HT-29 (cell line): ENCODE results near the gene TIPARP. TPM values are rescaled to one million over a fixed set of nuclear protein-coding genes. Genes with fewer than 3 reads are reported as not detected.

ENCODE experiments used
- DNase-seq: peaks from one replicate; pipeline ENCODE4 v3.0.0-alpha.2; 2015; ENCODE audit warnings: low spot score
- total RNA-seq: library from RNA; depleted of rRNA; stranded (reverse); fragments of >200 nt; shearing (Covaris generic); gene quantifications from 2 replicates; pipeline ENCODE4 v1.2.3, GENCODE V29; 2014

The TIPARP gene
- total RNA-seq, 1 experiment from 2014 or later: 66.6 TPM

GRCh38 chr3:156675830-156676767 is 1.7 kb downstream of the TIPARP start:
- peak; percentile 92 for DNase-seq

GRCh38 chr3:156676768-156677479 is 2.5 kb downstream of the TIPARP start:
- peak; percentile 50 for DNase-seq

GRCh38 chr3:156677536-156677935 is 3.1 kb downstream of the TIPARP start:
- peak; percentile 51 for DNase-seq

GRCh38 chr3:156678197-156678596 is 3.8 kb downstream of the TIPARP start:
- peak; percentile 34 for DNase-seq

GRCh38 chr3:156680243-156680914 is 6.0 kb downstream of the TIPARP start:
- peak; percentile 44 for DNase-seq

- peak; percentile 98 for DNase-seq
Measured at GRCh38 chr3:156681002-156681401, 6.6 kb downstream of the TIPARP start.

GRCh38 chr3:156682501-156682900 is 8.1 kb downstream of the TIPARP start:
- DNase-seq: peak; percentile 41

GRCh38 chr3:156682963-156683362 is 8.6 kb downstream of the TIPARP start:
- no peak for DNase-seq

- peak; percentile 45 for DNase-seq
Measured at GRCh38 chr3:156685198-156685597, 10.8 kb downstream of the TIPARP start.

- DNase-seq: peak; percentile 51
Measured at GRCh38 chr3:156685752-156686151, 11.4 kb downstream of the TIPARP start.

- DNase-seq: peak; percentile 29
Measured at GRCh38 chr3:156687023-156687422, 12.6 kb downstream of the TIPARP start.

GRCh38 chr3:156688632-156689452 is 14.5 kb downstream of the TIPARP start:
- DNase-seq: peak; percentile 38

- DNase-seq: no peak
Measured at GRCh38 chr3:156689608-156690007, 15.2 kb downstream of the TIPARP start.

GRCh38 chr3:156691920-156692319 is 17.5 kb downstream of the TIPARP start:
- DNase-seq: peak; percentile 57

GRCh38 chr3:156693166-156693565 is 18.8 kb downstream of the TIPARP start:
- DNase-seq: peak; percentile 40

GRCh38 chr3:156694536-156694935 is 20.1 kb downstream of the TIPARP start:
- no peak for DNase-seq

- DNase-seq: no peak
Measured at GRCh38 chr3:156702367-156702766, 28.0 kb downstream of the TIPARP start.

- no peak for DNase-seq
Measured at GRCh38 chr3:156704370-156705036, 30.1 kb downstream of the TIPARP start.

- DNase-seq: no peak
Measured at GRCh38 chr3:156705761-156706616, 31.6 kb downstream of the TIPARP start.

GRCh38 chr3:156707588-156707987 is 33.2 kb downstream of the TIPARP start:
- no peak for DNase-seq
